HL-60/S4 (cell line): ENCODE data around the gene LIF.
"Not testable (repeated sequence)": the region's sequence is repeated elsewhere in the genome, so short reads cannot be mapped to it uniquely, and the experiment has no call there.

Source experiments
- in situ Hi-C: fragments of 300-500 bp; cut with MboI; formaldehyde crosslinking; loops from 2 replicates; pipeline ENCODE4 v1.14.3; 2022; ENCODE audit warnings: low sequenced_read_pairs

Gene LIF

DNA sequence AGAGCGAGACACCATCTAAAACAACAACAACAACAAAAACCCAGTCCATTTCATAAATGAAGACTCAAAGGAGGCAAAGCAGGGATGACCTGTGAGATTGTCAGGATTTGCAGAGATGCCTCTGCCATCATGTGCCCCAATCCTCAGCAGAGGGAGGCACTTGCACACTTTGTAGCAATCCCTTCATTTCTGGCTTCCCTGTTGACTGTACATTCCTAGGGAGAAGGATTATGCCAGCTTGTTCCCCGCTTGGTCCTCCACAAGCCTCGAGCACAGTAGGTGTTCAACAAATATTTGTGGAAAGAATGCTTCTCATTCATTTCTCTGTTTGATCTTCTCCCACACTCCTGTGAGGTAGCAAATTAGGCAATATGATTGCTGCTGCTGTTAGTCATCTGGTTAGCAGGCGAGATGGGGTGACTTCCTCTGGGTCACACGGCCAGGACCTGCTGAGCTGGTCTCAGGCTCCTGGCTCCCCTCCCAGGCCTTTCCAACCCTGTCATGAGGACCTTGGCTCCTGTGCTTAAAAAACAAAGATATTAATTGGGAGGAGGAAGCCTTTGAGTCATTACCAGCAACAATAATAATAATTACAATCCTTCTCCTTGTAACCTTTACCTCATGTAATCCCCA, 34.1 kb downstream of the LIF start:
- in situ Hi-C loops, result no loop called here

- in situ Hi-C loops, result no loop called here
Measured at GRCh38 chr22:30211124-30211820, 35.3 kb downstream of the LIF start.

DNA sequence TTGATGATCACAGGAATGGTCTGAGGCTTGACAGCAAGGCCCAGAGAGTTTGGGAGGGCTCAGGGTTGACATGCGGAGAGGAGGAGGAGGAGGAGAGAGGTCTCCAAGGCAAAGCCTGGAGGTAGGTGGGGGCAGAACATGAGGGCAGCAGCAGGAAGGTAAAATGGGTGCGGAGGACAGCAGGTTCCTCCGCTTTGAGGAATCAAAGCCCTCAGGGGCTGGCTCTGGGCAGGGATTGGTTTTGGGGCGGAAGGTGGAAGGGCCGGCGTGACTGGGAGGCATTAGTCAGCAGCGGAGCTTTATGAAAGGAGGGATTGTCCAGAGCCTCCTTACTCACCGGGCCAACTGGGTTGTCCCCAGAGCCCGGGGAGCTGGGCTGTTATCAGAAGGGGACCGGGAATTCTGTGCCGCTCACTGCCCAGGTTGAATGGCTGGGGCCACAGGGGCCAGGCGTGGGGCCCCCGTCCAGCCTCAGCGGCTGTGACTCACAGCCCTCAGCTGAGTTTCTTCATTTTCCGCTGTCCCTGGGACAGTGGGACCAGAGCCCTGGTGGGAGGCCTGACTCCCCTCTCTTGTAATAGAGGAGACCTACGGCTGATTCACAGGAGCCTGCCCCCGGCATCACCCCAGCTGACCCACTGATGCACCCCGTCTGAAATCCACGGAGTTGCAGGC, 36.2 kb downstream of the LIF start:
- in situ Hi-C loops, result no loop called here

DNA sequence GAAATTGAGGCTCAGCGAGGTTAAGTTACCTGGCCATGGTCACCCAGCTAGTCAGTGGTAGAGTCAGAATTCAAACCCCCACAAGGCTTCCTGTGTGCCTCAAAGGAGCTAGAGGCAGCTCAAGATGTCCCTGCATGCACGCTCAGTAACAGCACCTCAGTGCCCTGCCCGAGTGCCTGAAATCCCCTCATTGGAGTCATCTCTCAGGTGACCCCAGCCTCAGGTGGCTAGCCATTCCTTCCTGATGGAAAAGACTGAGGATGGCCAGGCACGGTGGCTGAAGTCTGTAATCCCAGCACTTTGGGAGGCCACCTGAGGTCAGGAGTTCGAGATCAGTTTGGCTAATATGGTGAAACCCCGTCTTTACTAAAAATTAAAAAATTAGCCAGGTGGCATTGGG, 36.9 kb downstream of the LIF start:
- in situ Hi-C loops, result no loop called here

GRCh38 chr22:30208631-30209603, 37.6 kb downstream of the LIF start:
- in situ Hi-C loops, result no loop called here

DNA sequence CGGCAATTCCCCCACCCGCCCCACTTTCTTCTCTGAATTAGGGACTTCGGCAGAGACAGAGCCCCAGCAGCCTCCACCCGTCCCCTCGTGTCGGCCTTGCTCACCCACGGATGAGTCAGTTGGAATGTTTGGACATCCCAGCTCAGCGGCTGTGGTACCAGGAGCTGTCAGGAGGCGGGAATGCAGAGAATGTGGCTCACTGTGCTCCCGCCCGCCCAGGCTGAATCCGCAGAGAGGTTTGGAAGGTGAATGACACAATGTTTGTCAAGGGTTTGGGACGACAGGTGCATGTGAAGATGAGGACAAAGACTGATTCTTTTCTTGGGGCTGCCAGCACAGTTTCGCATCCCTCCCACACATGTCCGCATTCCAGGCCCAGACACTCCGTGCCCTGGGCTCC, 39.6 kb downstream of the LIF start:
- in situ Hi-C loops, result no loop called here

- in situ Hi-C loops, result no loop called here
Measured at GRCh38 chr22:30205281-30206115, 41.1 kb downstream of the LIF start.

DNA sequence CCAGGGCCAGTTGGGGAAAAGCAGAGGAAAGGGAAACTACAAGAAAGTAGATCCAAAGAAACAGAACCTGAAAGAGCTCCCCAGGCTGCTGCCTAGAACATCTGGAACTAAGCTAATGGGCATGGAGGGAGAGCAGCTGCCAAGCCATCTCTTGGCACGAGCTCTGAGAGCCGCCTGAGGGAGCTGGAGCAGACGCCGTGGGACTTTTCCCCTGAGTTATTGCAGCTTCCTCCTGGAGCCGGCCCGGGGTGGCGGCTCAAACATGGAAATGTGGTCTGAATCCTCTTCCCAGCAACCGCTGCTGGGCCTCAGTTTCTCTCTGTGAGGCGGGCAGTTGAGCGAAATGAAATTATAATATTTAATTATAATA, 41.8 kb downstream of the LIF start:
- in situ Hi-C loops, result no loop called here

DNA sequence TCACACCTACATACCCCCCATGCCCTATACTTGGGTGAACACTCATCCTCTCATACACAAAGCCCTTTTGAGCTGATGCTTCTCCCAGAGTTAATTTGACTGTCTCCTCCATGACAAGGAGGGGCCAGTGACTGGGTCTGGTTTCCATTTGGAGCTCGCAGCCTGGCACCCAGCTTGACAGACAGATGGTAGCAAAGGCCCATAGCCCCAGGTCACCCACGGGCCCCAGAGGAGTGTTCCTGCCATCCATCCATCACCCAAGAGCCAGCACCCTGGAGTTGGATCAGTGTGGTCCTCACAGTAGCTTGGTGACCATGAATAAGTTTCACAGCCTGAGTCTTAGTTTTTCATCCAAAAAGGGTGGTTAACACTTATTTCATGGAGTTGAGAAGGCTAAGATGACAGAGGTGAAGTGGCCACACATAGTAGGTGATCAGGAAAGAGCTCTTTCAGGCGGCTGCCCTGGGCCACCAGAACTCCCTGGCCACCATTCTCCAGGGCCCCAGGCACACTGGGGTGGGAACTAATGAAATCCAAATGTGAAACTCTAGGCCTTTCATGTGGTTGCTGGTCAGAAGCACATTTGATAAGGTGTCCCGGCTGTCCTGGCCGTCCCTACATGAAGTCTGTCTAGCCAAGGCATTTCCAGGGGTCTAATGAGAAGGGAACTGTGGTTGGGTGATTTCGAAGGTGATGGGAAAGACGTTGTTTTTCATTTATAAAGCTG, 42.4 kb downstream of the LIF start:
- in situ Hi-C loops, result no loop called here

DNA sequence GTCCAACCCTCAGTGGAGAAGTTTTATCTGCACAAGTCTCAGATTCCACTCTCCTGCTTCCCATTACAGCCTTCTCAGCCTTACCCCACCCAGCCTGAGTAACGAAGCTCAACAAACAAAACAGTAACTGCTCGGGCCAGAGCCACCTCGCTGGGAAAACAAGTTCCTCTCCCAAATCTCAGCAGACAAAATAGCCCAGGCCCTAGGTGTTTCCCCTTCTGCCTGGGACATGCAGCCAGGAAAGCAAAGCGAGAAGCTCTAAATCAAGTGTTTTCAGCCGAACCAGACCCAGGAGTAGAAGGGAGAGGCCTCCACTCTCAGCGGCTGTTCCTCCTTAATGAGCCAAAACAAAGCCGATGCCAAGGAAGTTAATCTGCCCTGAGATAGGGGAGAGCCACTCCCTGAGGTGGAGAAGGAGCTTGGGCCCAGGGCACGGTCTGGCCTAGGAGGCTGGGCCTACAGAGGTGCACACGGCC, 44.0 kb downstream of the LIF start:
- in situ Hi-C loops, result no loop called here

DNA sequence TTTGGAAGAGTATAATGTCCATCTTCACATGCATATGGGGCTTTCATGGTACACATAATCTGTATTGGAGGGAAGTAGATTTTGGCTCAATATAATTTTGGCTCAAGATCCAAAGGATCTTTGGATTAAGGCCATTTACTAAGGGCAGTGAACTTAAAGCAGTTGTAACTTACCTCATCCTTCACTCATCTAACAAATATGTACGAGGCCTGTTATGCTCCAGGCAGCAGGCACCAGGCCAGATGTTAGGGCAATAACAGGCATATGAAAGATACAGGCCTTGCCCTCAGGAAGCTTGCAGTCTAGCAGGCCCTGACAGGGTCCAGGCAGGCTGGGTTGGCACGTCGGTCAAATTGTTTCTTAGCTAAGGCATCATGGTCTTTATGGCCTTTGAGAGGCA, 44.6 kb downstream of the LIF start:
- in situ Hi-C loops, result no loop called here

GRCh38 chr22:30200905-30201304, 45.7 kb downstream of the LIF start:
- in situ Hi-C loops, result not testable (repeated sequence)

GRCh38 chr22:30198921-30199320, 47.6 kb downstream of the LIF start:
- in situ Hi-C loops, result no loop called here

GRCh38 chr22:30198152-30198825, 48.3 kb downstream of the LIF start:
- in situ Hi-C loops, result no loop called here

DNA sequence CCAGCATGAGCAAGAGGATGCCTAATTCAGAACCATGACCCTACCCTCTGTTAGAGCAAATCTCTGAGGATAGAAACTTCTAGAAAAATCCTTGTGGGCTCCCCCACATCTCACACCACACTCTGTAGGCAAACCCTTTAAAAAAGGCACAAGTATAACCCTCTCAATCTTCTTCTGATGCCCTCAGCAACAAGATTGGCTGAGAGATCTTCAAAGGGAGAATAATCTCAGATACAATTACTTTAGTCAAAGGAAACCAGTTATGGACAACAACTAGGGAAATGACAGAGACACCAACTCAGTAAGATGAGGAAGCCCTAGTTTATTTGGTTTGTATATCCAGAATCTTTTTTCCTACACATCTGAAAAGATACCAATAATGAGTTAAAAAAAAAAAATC, 49.2 kb downstream of the LIF start:
- in situ Hi-C loops, result no loop called here

- in situ Hi-C loops, result no loop called here
Measured at GRCh38 chr22:30196880-30197336, 49.7 kb downstream of the LIF start.

DNA sequence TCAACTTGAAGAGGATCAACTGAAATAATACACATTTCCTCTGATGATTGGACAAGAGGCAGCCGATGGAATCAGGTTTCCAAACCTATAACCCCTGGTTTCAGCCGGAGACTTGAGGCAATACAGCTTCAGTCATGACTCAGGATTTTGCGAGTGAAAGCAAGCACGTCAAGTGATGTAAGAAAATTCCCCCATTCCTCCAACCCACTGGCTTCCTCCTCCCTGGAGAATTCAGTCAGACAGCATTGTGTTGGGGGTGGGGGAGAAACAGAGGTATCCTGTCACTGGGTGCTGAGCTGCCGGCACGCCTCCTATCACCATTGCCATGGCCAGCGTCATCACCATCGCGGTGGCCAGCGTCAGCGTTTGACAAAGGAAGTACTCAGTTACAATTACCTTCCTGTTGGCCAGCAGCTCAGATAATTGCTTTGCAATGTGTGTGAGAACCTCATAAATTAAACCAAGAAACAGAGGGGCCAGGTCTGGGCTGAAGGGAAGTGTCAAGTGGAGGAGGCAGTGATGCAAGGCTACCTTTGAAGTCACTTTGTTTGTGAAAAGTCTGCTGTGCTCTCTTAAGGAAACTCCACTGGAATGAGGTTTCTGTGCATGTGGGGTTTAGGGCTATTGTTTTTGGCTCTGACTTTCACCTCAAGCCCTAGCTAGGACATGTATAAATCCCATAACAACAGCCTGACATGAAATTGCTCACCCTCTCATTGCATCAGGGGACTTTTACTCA, 50.2 kb downstream of the LIF start:
- in situ Hi-C loops, result no loop called here
